Osteocyte (in vitro differentiated cells): ENCODE measurements around the gene ELN. TPM values are rescaled to one million over a fixed set of nuclear protein-coding genes. Genes with fewer than 3 reads are reported as not detected.

Experiments
- DNase-seq: peaks from one replicate; pipeline ENCODE4 v3.0.0; 2021; ENCODE audit warnings: mixed read lengths; ENCODE audit not compliant: unreplicated experiment; ENCODE audit errors: extremely low spot score
- H3K27ac Mint-ChIP-seq: one replicate; pipeline ENCODE4 v1.8.0; 2021; ENCODE audit warnings: mild to moderate bottlenecking, mixed read lengths; ENCODE audit not compliant: unreplicated experiment
- H3K27me3 Mint-ChIP-seq: one replicate; pipeline ENCODE4 v1.8.0; 2021; ENCODE audit warnings: mixed read lengths; ENCODE audit not compliant: unreplicated experiment
- H3K36me3 Mint-ChIP-seq: one replicate; pipeline ENCODE4 v1.8.0; 2021; ENCODE audit warnings: mixed read lengths; ENCODE audit not compliant: unreplicated experiment
- H3K4me1 Mint-ChIP-seq: one replicate; pipeline ENCODE4 v1.8.0; 2021; ENCODE audit warnings: mixed read lengths; ENCODE audit not compliant: unreplicated experiment
- H3K4me3 Mint-ChIP-seq: one replicate; pipeline ENCODE4 v1.8.0; 2021; ENCODE audit warnings: mild to moderate bottlenecking, moderate library complexity, mixed read lengths; ENCODE audit not compliant: unreplicated experiment
- H3K9me3 Mint-ChIP-seq: one replicate; pipeline ENCODE4 v1.8.0; 2021; ENCODE audit warnings: mixed read lengths; ENCODE audit not compliant: unreplicated experiment
- total RNA-seq: library from RNA; stranded (reverse); gene quantifications from 2 replicates; pipeline ENCODE4 v1.2.1, GENCODE V29; 2021
- TF ChIP-seq, protein P1 (sequence below): fragments of 200-600 bp; sonication (generic); IDR thresholded peaks from 2 replicates; pipeline ENCODE4 v1.5.0; 2021; ENCODE audit warnings: antibody characterized with exemption, mild to moderate bottlenecking, moderate library complexity

Gene ELN
- total RNA-seq, 1 donor from 2014 or later: 13.5 TPM

DNA sequence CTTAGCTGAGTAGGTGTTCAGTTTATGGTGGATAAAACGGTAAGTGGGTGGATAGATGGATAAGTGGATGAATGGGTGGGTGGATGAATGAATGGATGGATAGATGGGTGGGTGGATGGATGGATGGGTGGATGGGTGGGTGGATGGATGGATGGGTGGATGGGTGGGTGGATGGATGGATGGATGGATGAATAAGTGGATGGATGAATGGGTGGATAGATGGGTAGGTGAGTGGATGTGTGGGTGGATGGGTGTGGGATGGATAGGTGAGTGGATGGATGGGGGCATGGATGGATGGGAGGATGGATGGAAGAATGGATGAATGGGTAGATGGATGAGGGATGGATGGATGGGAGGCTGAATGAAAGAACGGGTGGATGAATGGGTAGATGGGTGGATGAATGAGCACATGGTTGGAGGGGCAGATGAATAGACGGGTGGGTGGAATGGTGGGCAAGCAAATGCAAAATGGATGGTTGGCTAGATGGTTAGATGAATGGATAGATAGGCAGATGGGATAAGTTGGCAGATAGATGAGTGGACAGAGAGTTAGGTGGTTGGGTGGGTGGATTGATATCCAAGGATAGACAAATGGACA lies 25.7 kb downstream of the ELN start:
- TF ChIP-seq, protein P1, sequence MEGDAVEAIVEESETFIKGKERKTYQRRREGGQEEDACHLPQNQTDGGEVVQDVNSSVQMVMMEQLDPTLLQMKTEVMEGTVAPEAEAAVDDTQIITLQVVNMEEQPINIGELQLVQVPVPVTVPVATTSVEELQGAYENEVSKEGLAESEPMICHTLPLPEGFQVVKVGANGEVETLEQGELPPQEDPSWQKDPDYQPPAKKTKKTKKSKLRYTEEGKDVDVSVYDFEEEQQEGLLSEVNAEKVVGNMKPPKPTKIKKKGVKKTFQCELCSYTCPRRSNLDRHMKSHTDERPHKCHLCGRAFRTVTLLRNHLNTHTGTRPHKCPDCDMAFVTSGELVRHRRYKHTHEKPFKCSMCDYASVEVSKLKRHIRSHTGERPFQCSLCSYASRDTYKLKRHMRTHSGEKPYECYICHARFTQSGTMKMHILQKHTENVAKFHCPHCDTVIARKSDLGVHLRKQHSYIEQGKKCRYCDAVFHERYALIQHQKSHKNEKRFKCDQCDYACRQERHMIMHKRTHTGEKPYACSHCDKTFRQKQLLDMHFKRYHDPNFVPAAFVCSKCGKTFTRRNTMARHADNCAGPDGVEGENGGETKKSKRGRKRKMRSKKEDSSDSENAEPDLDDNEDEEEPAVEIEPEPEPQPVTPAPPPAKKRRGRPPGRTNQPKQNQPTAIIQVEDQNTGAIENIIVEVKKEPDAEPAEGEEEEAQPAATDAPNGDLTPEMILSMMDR: no peak
- Mint-ChIP-seq H3K9me3 (no peaks in the 10 kb centered on the region), H3K27me3 (peaks cover 33% of the 10 kb centered on the region), H3K4me1 (peaks cover 13% of the 10 kb centered on the region), H3K4me3 (no peak overlapping the region), H3K27ac (no peak overlapping the region), H3K36me3 (no peaks in the 10 kb centered on the region)
- no peak for DNase-seq

DNA sequence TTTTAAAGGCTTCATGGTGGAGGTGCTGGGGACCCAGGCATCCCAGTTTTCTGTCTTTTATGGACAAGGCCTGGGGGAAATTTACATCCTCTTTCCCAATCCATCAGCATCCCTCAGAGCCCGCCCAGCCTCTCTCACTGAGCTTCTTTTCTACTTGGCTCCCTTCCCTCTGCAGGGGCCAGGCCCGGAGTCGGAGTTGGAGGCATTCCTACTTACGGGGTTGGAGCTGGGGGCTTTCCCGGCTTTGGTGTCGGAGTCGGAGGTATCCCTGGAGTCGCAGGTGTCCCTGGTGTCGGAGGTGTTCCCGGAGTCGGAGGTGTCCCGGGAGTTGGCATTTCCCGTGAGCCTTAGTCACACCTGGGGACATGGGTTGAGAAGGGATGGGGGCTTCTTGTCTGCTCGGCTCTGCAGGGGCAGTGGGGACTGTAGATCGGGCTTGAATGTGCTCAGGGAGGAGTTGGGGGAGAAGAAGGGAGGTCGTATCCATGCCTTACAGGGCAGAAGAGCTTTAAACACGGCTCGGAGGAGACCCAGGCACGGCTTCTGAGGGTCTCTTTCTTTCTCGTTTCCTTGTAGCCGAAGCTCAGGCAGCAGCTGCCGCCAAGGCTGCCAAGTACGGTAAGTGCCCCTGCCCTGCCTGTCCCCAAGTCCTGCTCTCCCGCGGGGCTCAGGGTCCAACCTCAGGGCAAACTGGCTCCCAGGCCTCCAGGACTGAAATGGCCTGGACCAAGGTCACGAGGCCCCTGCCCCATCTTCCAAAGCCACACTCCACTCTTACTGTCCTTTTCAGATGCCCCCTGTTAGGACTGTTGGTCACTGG lies 28.3 kb downstream of the ELN start:
- H3K9me3 Mint-ChIP-seq: no peaks in the 10 kb centered on the region
- H3K27me3 Mint-ChIP-seq: peaks cover 33% of the 10 kb centered on the region
- no peak overlapping the region for H3K27ac Mint-ChIP-seq
- H3K4me1 Mint-ChIP-seq: peaks cover 8% of the 10 kb centered on the region
- DNase-seq: no peak
- H3K36me3 Mint-ChIP-seq: no peaks in the 10 kb centered on the region
- H3K4me3 Mint-ChIP-seq: no peak overlapping the region
- TF ChIP-seq, protein P1: no peak

DNA sequence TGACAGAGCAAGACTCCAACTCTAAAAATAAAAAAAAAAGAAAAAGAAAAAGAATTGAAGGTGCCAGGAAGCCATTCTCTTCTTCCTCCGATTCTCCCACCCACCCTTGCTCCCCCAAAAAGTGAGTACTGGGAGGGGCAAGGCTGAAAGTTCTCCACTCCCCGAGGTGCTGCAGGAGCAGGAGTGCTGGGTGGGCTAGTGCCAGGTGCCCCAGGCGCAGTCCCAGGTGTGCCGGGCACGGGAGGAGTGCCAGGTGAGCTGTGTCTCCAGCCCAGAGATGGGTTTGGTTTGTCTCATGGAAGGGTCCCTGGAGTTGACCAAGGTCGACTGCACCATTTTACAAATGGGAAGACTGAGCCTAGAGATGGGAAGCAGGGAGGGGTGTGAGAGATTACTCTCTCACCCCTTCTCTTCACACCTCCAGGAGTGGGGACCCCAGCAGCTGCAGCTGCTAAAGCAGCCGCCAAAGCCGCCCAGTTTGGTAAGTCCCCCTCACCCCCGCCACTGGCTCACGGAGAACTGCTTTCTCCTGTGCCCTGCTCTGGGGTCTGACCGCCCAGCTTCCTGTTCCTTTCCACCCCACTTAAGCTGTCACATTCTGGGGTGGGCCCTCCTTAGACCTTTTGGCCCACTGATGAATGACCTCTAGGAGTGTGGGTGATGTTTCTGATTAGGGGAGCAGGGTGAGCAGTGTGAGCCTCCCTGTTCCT lies 29.4 kb downstream of the ELN start:
- TF ChIP-seq, protein P1: no peak
- Mint-ChIP-seq H3K4me3 (no peak overlapping the region), H3K27ac (no peak overlapping the region), H3K9me3 (no peaks in the 10 kb centered on the region), H3K27me3 (peaks cover 28% of the 10 kb centered on the region), H3K36me3 (no peaks in the 10 kb centered on the region), H3K4me1 (peaks cover 7% of the 10 kb centered on the region)
- DNase-seq: no peak

GRCh38 chr7:74057987-74058386 lies 30.0 kb downstream of the ELN start:
- TF ChIP-seq, protein P1: no peak
- Mint-ChIP-seq H3K4me3 (no peak overlapping the region), H3K27me3 (peaks cover 27% of the 10 kb centered on the region), H3K27ac (no peak overlapping the region), H3K4me1 (peaks cover 7% of the 10 kb centered on the region), H3K9me3 (no peaks in the 10 kb centered on the region), H3K36me3 (no peaks in the 10 kb centered on the region)
- no peak for DNase-seq

DNA sequence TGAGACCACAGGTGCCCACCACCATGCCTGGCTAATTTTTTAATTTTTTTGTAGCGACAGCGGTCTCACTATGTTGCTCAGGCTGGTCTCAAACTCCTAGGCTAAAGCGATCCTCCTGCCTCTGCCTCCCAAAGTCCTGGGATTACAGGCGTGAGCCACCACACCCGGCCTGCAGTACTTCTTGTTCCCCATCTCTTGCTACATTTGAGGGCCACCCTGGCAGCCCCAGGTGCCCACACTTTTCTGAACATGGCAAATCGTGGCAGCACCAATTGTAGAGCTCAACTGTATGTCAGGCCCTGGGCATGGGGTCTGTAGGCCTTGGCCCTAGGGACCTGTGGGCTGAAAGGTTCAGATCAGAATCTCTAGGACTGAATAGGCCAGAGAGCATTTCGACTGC lies 30.5 kb downstream of the ELN start:
- peaks cover 27% of the 10 kb centered on the region for H3K27me3 Mint-ChIP-seq
- no peaks in the 10 kb centered on the region for H3K36me3 Mint-ChIP-seq
- no peaks in the 10 kb centered on the region for H3K9me3 Mint-ChIP-seq
- no peak overlapping the region for H3K27ac Mint-ChIP-seq
- TF ChIP-seq, protein P1: no peak
- H3K4me1 Mint-ChIP-seq: peaks cover 7% of the 10 kb centered on the region
- DNase-seq: no peak
- no peak overlapping the region for H3K4me3 Mint-ChIP-seq
